Measurements from ENCODE around the gene ALKAL2. TPM values are rescaled to one million over a fixed set of nuclear protein-coding genes. Genes with fewer than 3 reads are reported as not detected.
"Not testable (repeated sequence)": the region's sequence is repeated elsewhere in the genome, so short reads cannot be mapped to it uniquely, and the experiment has no call there.

Gene ALKAL2
- total RNA-seq, 1 donor from 2014 or later: 1.5 TPM

GRCh38 chr2:317501-318424 is 29.9 kb upstream of the ALKAL2 start:
- peak; percentile 62 for DNase-seq (ENCODE audit: low read depth)
- Histone ChIP-seq H3K27me3 (ENCODE audit: insufficient read depth, low read length) (no peaks in the 10 kb centered on the region), H3K4me3 (ENCODE audit: insufficient read depth, low read depth, low read length) (peak overlapping the region; percentile 44), H4K20me1 (ENCODE audit: insufficient read depth, low read length) (no peaks in the 10 kb centered on the region), H3K9me3 (ENCODE audit: insufficient read depth, low read depth, low read length) (no peaks in the 10 kb centered on the region), H3K36me3 (ENCODE audit: insufficient read depth, low read length) (no peaks in the 10 kb centered on the region), H3K79me2 (ENCODE audit: insufficient read depth, low read length) (no peaks in the 10 kb centered on the region), H2AFZ (ENCODE audit: low read depth, low read length) (peak overlapping the region; percentile 89), H3K9ac (ENCODE audit: low read length) (peak overlapping the region; percentile 80), H3K4me1 (ENCODE audit: insufficient read depth, low read length) (peaks cover 21% of the 10 kb centered on the region), H3K4me2 (ENCODE audit: low read length) (peak overlapping the region; percentile 87), H3K27ac (ENCODE audit: low read depth, low read length) (peak overlapping the region; percentile 93)
- FAIRE-seq: no peak
- Mint-ChIP-seq H3K36me3 (ENCODE audit: low read depth, unreplicated experiment) (no peaks in the 10 kb centered on the region), H3K27me3 (ENCODE audit: low read depth, unreplicated experiment) (peaks cover 3% of the 10 kb centered on the region), H3K9me3 (ENCODE audit: unreplicated experiment) (no peaks in the 10 kb centered on the region), H3K4me1 (ENCODE audit: low read depth, unreplicated experiment) (peaks cover 25% of the 10 kb centered on the region), H3K4me3 (ENCODE audit: unreplicated experiment) (peak overlapping the region; percentile 60), H3K27ac (ENCODE audit: unreplicated experiment) (peak overlapping the region; percentile 97)
- TF ChIP-seq CTCF (IDR thresholded peaks at IDR 0.05; ENCODE audit: insufficient read depth, low read depth, low read length) (no peak), EZH2 (IDR thresholded peaks at IDR 0.05; ENCODE audit: insufficient read depth, low read length) (no peak)

DNA sequence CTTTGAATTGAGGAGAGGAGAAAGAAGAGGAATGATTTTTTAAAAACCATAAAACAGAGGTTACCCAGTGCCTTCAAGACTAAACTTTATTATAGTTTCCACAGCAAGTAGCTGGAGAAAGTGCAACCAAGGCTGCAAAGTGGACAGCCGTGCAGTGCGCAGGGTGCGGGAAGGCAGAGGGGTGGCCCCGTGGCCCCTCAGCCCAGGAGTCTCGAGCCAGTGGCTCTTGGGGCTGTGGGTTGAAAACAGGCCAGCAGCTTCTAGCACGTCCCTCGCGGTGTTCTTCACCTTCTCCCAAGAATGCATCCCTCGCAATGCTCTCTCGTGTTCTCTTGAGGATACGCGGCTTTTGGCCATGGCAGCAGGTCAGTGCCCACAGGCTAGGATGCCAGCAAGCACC is 28.5 kb upstream of the ALKAL2 start:
- H3K27ac Mint-ChIP-seq (ENCODE audit: unreplicated experiment): peak overlapping the region; percentile 51

DNA sequence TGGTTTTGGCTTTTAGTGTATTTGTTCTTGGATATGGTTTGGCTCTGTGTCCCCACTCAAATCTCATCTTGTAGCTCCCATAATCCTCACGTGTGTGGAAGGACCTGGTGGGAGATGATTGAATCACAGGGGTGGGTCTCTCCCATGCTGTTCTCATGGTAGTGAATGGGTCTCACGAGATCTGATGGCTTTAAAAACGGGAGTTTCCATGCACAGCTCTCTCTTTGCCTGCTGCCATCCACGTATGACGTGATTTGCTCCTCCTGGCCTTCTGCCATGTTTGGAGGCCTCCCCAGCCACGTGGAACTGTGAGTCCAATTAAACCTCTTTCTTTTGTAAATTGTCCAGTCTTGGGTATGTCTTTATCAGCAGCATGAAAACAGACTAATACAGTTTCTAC is 28.0 kb upstream of the ALKAL2 start:
- FAIRE-seq; H3K4me2 ChIP-seq (ENCODE audit: low read length); H3K79me2 ChIP-seq (ENCODE audit: insufficient read depth, low read length); H2AFZ ChIP-seq (ENCODE audit: low read depth, low read length); H3K4me3 ChIP-seq (ENCODE audit: insufficient read depth, low read depth, low read length); DNase-seq (ENCODE audit: low read depth); H3K9me3 ChIP-seq (ENCODE audit: insufficient read depth, low read depth, low read length); H3K36me3 ChIP-seq (ENCODE audit: insufficient read depth, low read length); H3K36me3 Mint-ChIP-seq (ENCODE audit: low read depth, unreplicated experiment); H3K9me3 Mint-ChIP-seq (ENCODE audit: unreplicated experiment); H3K27ac ChIP-seq (ENCODE audit: low read depth, low read length); H3K27me3 Mint-ChIP-seq (ENCODE audit: low read depth, unreplicated experiment); H4K20me1 ChIP-seq (ENCODE audit: insufficient read depth, low read length); H3K9ac ChIP-seq (ENCODE audit: low read length); H3K27me3 ChIP-seq (ENCODE audit: insufficient read depth, low read length); H3K4me3 Mint-ChIP-seq (ENCODE audit: unreplicated experiment): not testable (repeated sequence)
- H3K4me1 ChIP-seq (ENCODE audit: insufficient read depth, low read length): peaks cover 21% of the 10 kb centered on the region
- H3K4me1 Mint-ChIP-seq (ENCODE audit: low read depth, unreplicated experiment): peaks cover 25% of the 10 kb centered on the region
- H3K27ac Mint-ChIP-seq (ENCODE audit: unreplicated experiment): peak overlapping the region; percentile 51

More for the DNA sequence above, 28.5 kb upstream of the ALKAL2 start:
- no peaks in the 10 kb centered on the region for H3K27me3 ChIP-seq (ENCODE audit: insufficient read depth, low read length)
- DNase-seq (ENCODE audit: low read depth): no peak
- H3K9ac ChIP-seq (ENCODE audit: low read length): no peak overlapping the region
- no peaks in the 10 kb centered on the region for H4K20me1 ChIP-seq (ENCODE audit: insufficient read depth, low read length)
- Mint-ChIP-seq H3K4me1 (ENCODE audit: low read depth, unreplicated experiment) (peaks cover 25% of the 10 kb centered on the region), H3K36me3 (ENCODE audit: low read depth, unreplicated experiment) (no peaks in the 10 kb centered on the region), H3K4me3 (ENCODE audit: unreplicated experiment) (no peak overlapping the region), H3K27me3 (ENCODE audit: low read depth, unreplicated experiment) (peaks cover 3% of the 10 kb centered on the region), H3K9me3 (ENCODE audit: unreplicated experiment) (no peaks in the 10 kb centered on the region)
- no peaks in the 10 kb centered on the region for H3K9me3 ChIP-seq (ENCODE audit: insufficient read depth, low read depth, low read length)
- no peaks in the 10 kb centered on the region for H3K79me2 ChIP-seq (ENCODE audit: insufficient read depth, low read length)
- peaks cover 21% of the 10 kb centered on the region for H3K4me1 ChIP-seq (ENCODE audit: insufficient read depth, low read length)
- H3K36me3 ChIP-seq (ENCODE audit: insufficient read depth, low read length): no peaks in the 10 kb centered on the region
- TF ChIP-seq EZH2 (IDR thresholded peaks at IDR 0.05; ENCODE audit: insufficient read depth, low read length) (no peak), CTCF (IDR thresholded peaks at IDR 0.05; ENCODE audit: insufficient read depth, low read depth, low read length) (no peak)
- no peak overlapping the region for H3K27ac ChIP-seq (ENCODE audit: low read depth, low read length)
- H3K4me2 ChIP-seq (ENCODE audit: low read length): no peak overlapping the region
- no peak overlapping the region for H3K4me3 ChIP-seq (ENCODE audit: insufficient read depth, low read depth, low read length)
- H2AFZ ChIP-seq (ENCODE audit: low read depth, low read length): no peak overlapping the region
- FAIRE-seq: no peak

Data from astrocyte (in vitro differentiated cells and primary cell).